22Rv1 (cell line): ENCODE data around the gene GLYR1.

Experiments
- CTCF ChIP-seq: fragments of 450-650 bp; IDR thresholded peaks from 2 replicates; pipeline ENCODE4 v1.5.1; 2017; ENCODE audit warnings: mild to moderate bottlenecking
- ZFX ChIP-seq: fragments of 450-650 bp; IDR thresholded peaks from 2 replicates; pipeline ENCODE4 v1.6.1; 2017; ENCODE audit warnings: antibody characterized with exemption, borderline replicate concordance

GRCh38 chr16:4864728-4865127 lies 17.6 kb upstream of the GLYR1 start:
- TF ChIP-seq CTCF (no peak), ZFX (no peak)
